LNCAP (cell line): Measurements from ENCODE around the gene TRIO.

Source experiments
- CTCF ChIP-seq: fragments of 450-650 bp; IDR thresholded peaks from 2 replicates; pipeline ENCODE4 v1.5.1; 2017; ENCODE audit warnings: mild to moderate bottlenecking

Gene TRIO

DNA sequence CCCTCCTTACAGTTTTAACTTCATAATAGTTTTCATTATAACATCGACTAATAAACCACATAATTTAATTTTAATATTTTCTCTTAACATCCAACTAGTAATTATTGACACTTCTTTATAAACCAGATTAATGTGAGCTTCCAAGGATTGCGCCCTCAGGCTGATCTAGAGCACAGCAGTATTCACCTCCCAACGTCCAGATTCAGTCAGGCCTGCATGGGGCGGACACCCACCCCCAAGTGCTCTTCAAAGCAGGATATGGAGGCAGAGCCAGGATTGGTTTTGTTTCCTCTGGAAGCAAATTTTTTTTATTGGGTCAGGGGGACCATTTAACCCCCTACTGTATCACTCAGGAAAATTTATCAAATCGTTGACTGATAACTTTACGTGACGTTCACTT, 215.4 kb downstream of the TRIO start:
- TF ChIP-seq CTCF, result no peak

DNA sequence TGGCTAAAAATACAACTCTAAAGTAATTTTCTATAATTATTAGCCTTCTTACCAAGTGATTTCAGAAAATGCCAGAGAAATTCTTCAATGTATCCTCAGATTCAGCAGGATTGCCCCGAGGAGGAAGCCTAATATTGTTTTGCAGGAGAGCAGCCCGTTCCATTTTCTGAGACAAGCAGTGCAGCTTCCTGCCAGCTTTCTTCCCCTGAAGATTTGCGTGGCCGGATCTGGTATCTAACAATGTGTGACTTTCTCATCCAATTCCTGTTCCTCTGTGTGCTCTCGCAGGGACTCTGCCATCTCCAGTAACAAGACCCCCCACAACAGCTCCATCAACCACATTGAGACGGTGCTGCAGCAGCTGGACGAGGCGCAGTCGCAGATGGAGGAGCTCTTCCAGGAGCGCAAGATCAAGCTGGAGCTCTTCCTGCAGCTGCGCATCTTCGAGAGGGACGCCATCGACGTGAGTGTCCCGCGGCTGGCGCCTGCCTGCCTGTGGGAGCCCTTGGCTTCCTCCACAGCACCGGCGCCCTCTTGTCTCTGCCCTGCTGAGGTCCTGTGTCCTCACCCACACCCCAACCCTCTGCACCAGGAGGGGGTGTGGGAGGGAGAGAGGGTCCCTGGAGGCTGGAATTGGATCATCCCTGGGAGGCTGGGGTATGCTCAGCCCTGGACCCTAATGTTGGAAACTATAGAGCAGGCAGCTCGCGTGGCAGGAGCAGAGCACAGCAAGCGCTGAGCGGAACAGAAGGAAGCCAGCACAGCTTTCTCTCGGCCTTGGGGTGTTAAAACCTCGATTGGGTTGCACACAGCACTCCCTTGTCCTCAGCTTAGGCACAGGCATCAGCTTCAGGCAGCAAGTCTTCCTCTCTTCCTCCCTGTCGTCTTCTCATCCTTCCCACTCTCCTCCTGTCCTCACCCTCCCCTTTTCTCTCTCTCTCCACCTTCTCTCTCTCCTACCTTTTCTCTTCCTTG, 216.2 kb downstream of the TRIO start:
- no peak for TF ChIP-seq CTCF

- no peak for TF ChIP-seq CTCF
Measured at GRCh38 chr5:14362491-14362890, 219.3 kb downstream of the TRIO start.

- no peak for TF ChIP-seq CTCF
Measured at GRCh38 chr5:14364096-14364495, 221.0 kb downstream of the TRIO start.

DNA sequence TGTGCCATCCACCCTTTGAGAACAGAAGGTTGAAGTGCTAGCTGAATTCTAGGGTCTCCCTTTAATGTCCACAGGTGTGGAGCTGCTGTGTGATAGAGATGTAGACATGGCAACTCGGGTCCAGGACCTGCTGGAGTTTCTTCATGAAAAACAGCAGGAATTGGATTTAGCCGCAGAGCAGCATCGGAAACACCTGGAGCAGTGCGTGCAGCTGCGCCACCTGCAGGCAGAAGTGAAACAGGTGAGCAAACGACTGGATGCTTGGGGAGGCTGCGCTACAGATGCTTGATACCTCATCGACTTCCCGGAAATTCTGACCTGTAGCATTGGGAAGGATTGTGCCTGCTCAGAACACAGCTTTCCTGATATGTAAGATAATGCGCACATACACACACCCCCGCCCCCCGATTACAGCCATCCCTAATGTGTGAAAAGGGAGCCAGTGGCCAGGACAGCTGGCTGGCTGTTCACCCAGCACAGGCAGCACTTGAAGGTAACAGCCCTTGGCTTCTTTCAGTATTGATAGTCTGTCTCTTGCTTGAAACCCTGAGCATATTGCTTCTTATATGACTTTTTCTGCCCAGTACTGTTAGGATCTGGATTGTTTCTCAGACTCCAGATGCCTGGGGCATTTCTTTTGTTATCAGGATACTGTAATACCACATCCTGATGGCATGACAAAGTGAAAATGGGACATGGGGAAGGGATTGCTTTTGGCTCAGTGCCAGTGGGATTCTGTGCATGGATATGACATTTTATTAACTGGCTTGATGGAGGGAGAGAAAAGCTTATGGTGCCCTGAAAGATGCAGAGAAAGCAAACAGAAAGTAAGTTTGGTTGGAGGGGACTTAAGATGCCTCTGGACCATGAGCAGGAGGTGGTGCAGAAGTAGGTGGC, 221.7 kb downstream of the TRIO start:
- peak; percentile 90 for TF ChIP-seq CTCF

- no peak for TF ChIP-seq CTCF
Measured at GRCh38 chr5:14365831-14366430, 222.8 kb downstream of the TRIO start.

- no peak for TF ChIP-seq CTCF
Measured at GRCh38 chr5:14366763-14367162, 223.6 kb downstream of the TRIO start.
